Hippocampal formation (tissue), 2 donors: ENCODE measurements around the gene DHCR24.

Source experiments
- DNase-seq, 2 donors: peaks; one replicate each; lab custom pipeline; 2025; lab: John Stamatoyannopoulos, UW

The DHCR24 gene

DNA sequence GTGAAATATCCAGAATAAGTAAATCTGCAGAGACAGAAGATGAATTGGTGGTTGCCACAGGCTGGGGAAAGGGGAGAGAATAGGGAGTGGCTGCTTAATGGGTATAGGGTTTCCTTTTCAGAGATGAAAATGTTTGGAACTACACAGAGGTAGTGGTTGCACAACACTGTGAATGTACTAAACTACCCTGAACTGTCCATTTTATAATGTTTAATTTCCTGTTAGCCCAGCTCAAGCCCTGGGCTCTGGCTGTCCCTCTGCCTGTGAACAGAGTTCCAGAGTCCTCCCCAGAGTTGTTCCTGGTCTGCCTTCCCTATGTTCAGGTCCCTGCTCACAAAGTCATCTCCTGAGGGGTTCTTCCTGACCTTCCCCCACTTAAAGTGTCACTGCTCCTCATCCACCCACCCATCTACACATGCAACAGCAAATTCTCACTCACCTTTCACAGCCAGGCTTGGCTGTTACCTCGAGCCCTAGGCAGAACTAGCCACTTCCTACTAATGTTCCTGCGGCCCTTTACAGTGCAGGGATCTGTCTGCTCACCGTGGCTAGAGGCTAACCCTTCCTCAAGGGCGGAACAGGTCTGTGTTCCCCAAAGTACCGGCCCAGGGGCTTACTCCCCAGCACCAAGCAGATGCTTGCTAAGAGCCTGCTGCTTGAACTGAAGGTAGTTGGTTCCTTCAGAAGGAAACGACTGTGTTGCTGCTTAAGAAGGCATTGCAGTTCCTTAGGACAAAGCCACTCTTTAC lies 22.4 kb downstream of the DHCR24 start:
- no peak for DNase-seq

DNA sequence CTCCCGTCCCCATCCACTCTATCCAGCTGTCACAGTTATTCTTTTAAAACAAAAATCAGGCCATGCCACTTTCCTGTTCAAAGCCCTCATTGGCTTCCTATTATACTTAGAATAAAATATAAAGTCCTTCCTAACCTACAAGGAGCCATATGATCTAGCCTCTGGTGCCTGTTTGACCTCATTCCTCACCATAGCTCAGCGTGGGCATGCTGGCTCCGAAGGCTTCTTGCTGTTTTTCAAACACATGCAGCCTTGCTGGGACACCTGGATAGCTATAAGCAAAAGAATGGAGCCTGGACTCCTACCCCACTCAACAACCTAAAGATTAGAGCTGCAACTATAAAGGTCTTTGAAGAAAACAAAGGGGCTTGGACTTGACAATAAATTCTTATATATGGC lies 23.7 kb downstream of the DHCR24 start:
- DNase-seq, result no peak

DNA sequence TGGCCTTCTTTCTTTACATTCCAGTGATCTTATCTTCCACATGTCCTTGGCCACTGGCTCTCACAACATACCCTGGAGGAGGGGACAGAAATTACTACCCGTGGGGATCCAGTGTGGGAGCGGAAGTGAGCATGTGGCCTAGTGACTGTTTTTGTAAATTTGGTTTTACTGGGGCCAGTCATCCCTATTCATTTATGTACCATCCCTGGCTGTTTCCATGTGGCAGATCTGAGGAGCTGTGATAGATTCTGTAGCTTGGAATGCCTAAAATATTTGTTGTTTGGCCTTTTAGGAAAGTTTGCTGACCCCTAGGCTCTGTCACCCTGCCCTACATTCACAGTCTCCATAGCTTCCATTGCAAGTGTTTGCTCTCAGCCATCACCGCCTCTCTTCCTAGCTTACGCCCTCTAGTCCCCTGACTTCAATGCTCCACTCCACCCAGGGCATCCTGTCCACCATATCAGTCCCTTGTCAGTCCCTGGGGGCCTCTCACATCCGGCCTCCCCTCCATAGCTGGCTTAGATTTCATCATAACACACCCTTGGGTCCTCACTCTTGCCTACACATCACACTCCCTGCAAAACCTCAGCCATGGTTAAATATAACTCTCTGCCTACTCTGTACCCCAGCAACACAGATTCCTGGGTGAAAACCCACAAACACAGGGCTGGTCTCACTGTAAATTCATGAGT lies 25.8 kb downstream of the DHCR24 start:
- DNase-seq, result no peak

DNA sequence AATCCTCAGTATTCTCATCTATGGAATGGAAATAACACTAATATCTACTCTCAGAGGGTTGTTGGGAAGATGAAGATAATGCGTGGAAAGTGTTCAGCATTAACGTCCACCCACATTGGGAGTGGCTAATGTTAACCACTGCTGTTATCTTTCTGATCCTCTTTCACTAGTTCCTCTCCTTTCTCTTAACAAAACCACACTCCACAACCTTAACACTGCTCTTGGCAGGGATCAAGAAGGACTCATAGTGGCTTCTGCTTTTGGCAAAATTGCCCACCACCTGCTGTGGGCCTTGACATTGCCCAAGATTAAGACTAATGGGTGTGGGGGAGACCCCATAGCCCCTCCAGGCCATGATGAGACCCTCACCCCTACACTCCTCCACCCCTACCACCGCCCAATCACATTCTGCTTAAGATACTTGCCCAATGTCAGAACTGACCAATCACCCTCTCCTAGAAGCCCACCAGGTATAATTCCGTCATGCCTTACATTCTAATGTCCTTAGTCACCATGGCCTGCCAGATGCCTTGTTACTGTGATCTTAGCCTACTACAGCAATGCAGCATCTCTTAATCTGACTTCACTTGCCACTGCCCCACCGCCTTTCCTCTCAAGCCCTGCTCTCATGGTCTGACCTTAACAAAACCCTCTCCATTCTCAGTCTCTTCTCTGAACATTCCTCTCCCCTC lies 27.1 kb downstream of the DHCR24 start:
- no peak for DNase-seq

DNA sequence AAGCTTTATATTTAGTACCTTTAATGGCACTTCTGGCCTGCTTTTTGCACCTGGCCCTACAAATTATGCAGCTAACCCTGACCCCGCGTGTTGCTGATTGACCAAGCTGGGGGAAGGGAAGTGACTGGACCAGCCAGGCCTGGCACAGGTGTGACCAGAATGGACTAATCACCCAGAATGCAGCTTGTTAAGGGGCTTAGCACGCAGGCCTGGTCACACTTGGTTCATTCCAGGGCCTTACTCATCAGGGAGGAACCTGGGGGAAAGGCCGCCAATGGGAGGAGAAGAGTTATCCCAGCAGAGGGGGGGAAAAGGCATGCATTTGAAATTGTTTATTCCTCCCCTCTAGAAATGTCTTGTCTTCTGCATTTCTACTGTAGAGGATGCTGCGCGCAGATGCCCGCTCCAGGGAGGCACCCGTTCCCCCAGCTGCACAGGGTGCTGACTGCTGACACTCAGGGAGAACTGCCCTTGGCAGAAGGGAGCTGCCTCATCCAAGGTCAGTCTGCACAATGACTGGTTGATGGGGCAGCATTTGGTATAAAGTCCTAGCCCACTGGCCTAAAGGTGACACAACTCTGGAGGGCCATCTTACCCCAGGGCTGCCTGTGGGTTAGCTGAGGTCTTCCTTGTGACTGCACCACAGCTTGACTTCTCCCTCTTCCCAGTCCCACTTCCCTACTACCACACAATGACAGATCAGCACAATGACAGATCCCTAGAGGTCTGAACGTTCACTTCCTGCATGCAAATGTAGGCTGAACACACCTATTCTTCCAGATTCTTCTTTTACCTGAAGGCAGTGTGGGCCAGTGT lies 29.0 kb downstream of the DHCR24 start:
- no peak for DNase-seq

DNA sequence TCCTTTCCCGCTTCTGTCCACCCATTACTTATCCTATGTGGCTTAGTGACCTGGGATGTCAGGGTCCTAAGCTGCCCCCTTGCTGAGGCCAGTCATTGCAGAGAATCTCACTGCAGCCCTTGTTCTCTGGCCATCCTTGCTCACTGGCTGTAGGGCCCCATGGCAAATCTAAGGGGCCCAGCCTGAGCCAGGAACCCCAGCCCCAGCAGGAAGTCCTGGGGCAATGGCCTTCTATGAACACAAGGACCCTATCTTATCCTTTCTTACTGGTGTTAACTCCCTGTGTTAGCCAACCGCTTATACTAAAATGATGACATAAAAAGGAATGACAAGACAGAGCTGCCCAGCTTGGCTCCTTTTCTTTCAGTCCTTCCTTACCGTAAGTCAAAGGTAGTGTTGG lies 29.9 kb downstream of the DHCR24 start:
- DNase-seq, result no peak

DNA sequence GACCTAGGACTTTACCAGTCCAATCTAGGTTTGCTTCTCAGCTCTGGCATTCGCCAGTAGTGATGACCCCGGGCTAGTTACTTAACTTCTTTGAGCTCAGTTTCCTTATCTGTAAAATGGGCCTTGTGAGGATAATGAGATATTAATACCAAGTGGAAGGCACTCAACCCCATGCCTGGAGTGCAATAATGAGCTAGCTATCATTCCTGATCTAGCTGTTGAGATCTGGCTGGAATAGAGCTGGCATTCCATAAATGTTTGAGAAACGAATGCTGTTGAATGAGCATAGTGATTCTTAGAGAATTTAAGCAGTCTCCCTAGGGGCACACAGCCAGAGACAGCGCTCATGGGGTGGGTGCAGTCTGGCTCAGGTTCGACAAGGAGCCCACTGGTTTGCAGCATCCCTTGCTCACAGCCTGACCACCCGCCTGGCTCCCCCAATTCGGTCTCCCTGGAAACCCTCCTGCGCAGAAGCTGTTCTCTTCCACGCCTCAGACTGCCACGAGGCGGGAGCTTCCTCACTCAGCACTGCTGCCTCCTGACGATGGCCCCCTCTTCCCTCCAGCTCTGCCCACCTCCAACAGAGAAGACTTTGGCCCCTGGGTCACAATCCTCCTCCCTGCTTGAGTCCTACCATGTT lies 32.5 kb downstream of the DHCR24 start:
- peak in 1 of 2 donors; percentile 21 for DNase-seq

DNA sequence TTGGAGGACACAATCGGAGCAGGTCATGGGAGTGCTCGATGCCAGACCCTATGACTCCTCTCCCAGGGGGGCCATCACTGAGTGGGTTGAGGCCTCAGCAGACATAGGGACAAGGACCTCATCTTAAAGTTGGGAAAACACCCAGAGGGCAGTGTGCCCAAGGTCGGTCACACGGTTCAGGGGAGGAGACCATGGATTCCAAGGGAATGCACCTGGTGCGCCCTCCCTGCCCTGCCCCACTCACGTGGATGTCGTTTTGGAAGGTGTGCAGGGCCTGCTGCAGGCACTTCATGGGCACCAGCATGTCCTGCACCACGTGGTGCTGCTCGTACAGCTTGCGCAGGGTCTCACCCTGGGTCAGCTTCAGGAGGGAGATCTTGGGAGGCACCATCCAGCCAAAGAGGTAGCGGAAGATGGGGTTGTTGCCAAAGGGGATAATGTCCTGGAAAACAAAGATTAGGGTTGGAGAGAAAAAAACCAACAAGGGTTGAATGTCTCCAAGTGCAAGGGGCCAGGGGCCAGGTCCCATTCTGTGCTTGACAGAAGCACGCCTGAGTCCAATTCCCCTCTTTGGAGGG lies 33.1 kb downstream of the DHCR24 start:
- no peak for DNase-seq

DNA sequence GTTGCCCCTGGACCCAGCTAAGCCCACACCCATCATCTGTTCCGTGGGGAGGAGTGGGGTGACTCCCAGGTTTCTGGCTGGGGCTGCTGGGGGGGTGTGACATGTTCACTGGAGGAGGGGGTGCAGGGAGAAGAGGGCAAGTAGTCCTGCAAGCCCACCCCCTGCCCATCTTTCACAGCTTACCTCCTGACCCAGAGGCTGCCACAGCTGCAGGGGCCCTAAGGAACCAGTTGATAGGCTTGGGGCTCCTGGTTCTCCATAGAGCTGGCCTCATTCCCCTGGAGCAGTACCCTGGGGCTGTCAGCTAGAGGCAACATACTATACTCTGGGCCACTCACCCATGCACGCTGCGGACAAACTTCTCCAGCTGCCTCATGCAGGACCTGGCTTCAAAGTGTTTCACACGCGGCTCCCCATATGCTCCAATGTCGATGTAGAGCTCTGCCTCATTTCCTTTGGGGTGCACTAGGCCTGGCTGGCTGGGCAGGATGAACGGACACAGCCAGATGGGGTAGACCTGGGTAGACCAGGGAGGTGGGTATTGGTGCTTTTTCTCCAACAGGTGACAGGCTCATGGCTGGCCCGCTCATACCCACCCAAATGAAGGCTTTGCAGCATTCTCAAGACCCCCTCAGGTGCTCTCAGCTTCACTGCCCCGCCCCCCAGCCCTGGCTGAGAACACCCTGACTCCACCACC lies 33.8 kb downstream of the DHCR24 start:
- no peak for DNase-seq

DNA sequence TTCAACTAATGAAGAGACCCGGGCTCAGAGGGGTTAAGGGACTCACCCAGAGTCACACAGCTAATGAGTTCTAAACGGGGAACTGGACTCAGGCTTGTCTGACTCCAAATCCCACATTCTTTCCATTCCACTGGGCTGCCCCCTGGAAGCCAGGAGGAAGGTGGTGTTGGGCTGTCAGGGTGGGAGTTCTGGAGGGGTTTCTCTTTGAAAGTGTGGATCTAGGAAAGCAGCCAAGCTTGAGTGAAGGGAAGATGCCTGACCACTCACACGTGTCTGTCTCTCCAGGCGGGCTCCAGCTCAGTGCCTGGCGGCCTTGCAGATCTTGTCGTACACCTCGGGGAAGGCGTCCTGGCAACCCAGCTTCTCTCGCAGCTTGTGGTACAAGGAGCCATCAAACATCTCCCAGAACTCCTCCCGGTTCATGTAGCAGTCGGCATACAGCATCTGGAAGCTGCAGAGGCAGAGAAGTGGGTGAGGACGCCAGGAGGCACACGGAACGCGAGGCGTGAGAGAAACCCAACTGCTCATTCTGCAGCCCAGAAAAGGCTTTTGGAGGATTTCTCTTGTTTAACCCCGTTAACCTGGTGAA lies 35.0 kb downstream of the DHCR24 start:
- no peak for DNase-seq

DNA sequence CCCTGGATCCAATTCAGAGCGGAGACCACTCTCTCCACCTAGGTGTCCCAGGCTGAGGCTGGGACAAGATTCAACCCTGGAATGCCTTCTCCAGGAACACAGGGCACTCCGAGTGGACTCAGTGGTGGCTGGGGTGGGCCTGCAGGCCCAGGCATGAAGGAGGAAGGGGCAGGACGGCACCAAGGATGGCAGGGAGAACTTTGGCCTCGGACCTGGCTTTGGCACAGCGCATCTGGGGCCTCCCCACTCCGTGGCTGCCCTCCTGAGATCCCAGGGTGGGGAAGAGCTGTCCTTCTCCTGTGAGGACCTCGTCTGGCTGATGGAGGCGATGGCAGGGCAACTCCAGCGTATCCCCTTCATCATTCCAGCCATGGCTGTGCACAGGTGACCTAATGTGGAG lies 35.6 kb downstream of the DHCR24 start:
- no peak for DNase-seq

DNA sequence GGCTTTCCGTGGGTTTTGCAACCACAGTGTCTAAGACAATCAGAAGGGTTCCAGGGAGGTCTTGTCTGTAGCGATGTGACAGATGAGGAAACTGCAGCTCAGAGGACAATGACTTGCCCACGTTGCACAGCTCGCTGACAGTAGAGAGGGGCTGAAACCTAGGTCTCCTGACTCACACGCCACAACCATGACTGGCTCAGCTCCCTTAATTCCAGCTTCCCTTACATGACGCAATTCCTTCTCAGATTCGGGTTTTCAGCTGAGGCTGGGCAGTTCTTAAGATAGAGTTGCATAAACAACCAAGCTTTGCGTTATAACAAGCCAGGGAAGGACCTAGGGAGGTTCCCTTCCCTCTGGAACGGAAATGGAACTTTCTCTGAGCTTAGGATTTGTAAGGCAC lies 36.3 kb downstream of the DHCR24 start:
- no peak for DNase-seq

DNA sequence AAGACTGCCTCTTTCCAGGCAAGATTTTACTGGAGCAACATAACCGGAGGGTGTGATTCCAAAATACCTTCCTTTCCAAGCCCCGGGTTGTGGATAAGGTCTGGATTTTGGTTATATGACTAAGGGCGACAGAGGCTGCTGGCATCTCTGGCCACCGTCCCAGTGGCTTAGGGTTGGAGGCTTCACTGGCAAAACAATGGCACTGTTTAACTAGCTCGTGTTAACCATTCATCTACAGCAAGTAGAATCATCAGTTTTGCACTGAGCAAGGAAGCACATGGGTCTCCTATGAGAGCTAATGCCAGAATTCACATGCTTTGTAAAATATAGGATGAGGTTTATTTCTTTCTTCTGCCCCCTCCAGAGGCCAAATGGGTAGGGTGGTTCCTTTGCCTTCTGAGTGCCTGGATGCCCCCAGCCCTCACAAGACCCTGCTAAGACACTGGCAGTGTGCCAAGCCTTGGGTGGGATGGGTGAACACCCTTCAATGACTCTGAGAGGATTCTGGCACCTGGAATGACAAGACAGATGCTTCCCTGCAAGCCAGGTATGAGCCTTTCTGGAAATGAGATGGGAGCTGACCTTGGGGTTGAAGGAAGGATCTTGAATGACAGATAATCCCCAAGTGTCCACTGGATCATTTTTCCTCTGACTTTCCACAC lies 36.8 kb downstream of the DHCR24 start:
- DNase-seq, result peak; percentile 36 to 47

DNA sequence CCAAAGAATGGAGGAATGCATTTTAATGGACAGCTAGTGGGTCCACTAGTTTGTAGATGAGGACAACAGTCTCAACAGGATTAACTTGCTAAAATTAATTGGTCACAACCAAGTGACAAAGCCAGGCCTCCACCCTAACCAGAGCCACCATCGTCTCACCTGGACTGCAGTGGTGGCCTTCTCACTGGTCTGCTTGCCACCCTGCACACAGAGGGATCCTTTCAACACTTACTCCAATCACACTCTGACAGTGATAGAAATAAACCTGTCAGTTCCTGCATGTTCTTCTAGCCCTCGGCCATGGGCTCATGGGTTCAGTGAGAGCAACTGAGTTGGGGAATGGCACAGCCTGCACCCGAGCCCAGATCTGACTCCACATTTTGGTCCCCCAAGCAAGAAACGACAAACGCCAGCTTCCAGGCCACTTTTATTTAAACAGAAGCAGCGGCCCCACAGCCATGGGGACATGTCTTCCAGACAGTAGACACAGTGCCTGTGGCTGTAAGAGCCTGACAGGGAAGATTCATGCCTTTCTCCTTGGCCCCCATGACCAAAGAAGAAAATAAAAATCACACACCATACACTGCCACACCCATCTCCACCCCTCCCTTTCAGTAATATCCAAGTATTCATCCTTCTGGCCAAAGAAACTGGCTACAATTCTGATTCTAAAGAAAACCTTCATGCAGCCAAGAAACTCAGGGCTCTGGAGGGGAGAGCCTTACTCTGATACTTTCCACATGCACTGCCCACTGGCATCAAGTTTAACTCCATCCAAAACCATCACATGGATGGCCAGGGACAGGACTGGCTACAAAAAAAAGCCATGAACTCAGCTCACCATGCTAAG lies 37.6 kb downstream of the DHCR24 start:
- DNase-seq, result no peak

DNA sequence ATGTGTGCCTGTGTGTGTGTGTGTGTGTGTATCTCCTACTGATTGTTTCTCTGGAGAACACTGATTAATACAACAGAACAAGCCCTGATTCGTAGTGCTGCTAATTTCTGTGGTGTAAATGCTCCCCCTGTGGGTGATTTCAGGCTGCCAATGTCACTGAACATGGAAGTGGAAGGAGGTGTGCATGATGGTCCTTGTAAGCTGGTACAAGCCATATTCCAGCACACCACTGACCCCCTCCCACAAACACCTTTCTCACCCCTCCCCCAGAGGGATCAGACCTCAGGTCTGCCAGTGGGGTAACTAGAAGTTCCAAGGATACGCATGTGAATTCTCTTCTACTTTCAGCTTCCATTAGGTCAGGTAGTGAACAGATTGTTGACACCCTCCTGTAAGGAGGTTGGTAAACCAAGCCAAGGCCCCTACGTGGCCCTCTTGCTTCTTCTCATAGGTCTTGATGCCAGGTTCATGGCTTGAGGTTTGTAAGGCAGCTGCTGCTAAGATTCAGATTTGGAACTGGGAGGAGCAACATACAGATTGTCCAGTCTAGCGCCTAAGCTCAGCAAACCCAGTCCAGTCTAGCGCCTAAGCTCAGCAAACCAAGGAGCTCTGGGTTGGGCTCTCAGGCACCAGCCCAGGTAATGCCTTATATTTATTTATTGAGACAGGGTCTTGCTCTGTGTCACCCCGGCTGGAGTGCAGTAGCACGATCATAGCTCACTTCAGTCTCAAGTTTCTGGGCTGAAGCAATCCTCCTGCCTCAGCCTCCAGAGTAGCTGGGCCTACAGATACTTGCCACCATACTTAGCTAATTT lies 38.7 kb downstream of the DHCR24 start:
- no peak for DNase-seq

DNA sequence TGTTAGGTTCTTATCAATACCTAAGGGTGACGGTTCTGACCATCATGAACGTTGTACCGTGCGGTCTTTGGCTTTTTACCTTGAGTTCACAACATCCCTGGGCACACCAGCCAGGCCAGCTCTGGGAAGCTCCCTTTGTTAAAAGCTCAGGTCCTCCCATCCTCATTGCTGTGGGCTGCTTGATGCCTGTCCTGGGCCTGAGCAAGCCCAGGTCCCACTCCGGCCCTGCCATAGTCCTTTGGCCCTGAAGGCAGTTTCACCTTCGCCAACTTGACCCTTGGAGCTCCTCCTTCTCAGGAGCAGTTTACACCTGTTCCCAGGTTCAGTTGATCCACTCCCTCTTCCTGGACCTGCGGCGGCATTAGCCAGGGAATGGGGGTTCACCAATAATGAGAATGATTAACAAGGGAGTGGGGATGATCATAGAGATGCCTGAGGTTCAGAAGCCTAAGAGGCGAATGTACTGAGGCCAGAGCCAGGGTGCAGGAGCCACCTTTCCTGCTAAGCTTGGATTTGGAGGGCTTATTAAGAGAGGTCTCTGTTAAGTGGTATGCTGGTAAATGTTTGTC lies 40.2 kb downstream of the DHCR24 start:
- no peak for DNase-seq

DNA sequence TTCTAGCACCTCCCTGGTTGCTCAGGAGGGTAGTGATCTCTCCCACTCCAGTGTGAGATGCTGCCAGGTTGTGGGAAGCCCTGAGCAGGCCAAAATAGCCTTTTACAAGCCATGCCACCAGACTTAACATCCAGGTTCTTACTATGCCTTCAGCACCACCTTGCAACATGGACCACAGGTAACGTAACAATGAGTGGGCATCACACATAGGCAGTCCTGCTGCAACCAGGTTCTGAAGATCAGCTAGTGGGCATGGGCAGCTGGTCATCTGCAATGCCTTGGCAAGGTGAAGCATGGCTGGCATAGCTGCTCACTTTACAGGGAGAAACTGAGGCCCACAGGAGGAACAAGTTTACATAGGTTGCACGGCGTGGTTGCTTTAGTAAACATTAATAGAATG lies 40.7 kb downstream of the DHCR24 start:
- no peak for DNase-seq

DNA sequence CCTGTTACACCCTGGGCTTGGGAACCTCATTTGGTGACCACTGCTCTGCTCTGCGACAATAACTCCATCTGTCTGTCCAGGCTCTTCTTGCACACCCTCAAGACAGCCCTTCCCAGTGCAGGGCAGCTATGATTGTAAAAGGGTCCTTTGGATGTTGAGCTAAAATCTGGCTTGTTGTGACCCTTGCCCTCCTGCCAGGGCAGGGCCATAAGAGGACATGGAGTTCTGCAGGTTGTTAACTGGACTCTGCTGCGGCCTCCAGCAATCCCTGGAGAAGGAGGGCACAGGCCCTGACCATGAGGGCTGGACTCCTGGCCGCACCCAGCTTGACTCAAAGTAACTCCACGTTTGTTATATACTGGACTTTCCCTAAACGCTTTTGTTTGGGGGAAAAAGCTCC lies 41.2 kb downstream of the DHCR24 start:
- no peak for DNase-seq
